PFSK-1 (cell line): ENCODE results near the gene FEM1B.

Source experiments
- FOXP2 ChIP-seq: optimal IDR thresholded peaks from 2 replicates; pipeline ENCODE3; 2011; ENCODE audit warnings: borderline replicate concordance, control low read depth, inconsistent platforms; ENCODE audit not compliant: insufficient read depth; ENCODE audit errors: extremely low read length, extremely low read depth
- POLR2AphosphoS5 ChIP-seq: IDR thresholded peaks from 2 replicates; pipeline ENCODE4 v1.6.1; 2012; ENCODE audit warnings: low read depth, mild to moderate bottlenecking, control low read depth, low read length, moderate library complexity
- REST ChIP-seq, 2 experiments: IDR thresholded peaks; 2 replicates each; pipeline versions ENCODE4 v1.6.1 to v1.8.0; 2011 to 2012; ENCODE audit warnings: low read depth in 2 of 2, low read length in 2 of 2, control low read depth in 1 of 2, inconsistent platforms in 1 of 2, mild to moderate bottlenecking in 1 of 2, moderate library complexity in 1 of 2; ENCODE audit not compliant: insufficient read depth in 1 of 2
- SIN3A ChIP-seq: IDR thresholded peaks from 2 replicates; pipeline ENCODE4 v1.6.1; 2012; ENCODE audit warnings: mild to moderate bottlenecking, low read length, moderate library complexity, borderline replicate concordance; ENCODE audit not compliant: insufficient read depth
- TAF1 ChIP-seq: IDR thresholded peaks from 2 replicates; pipeline ENCODE4 v1.6.1; 2012; ENCODE audit warnings: low read length, control low read depth, borderline replicate concordance; ENCODE audit not compliant: insufficient read depth

The FEM1B gene

GRCh38 chr15:68317281-68318007 is 39.9 kb downstream of the FEM1B start:
- no peak for TF ChIP-seq FOXP2
- TF ChIP-seq POLR2AphosphoS5 = no peak
- no peak for TF ChIP-seq SIN3A
- no peak for TF ChIP-seq TAF1
- no peak for TF ChIP-seq REST (IDR thresholded peaks at IDR 0.05; ENCODE audit: insufficient read depth in 1 of 2, low read depth in 2 of 2, low read length in 2 of 2)

- no peak for TF ChIP-seq FOXP2
- no peak for TF ChIP-seq POLR2AphosphoS5
- no peak for TF ChIP-seq TAF1
- TF ChIP-seq REST (IDR thresholded peaks at IDR 0.05; ENCODE audit: insufficient read depth in 1 of 2, low read depth in 2 of 2, low read length in 2 of 2) = no peak
- no peak for TF ChIP-seq SIN3A
Observed at GRCh38 chr15:68318008-68318835, 40.7 kb downstream of the FEM1B start.

- TF ChIP-seq POLR2AphosphoS5 (no peak), TAF1 (no peak), FOXP2 (no peak), REST (IDR thresholded peaks at IDR 0.05; ENCODE audit: insufficient read depth in 1 of 2, low read depth in 2 of 2, low read length in 2 of 2) (no peak), SIN3A (no peak)
Observed at GRCh38 chr15:68318931-68319909, 41.7 kb downstream of the FEM1B start.

GRCh38 chr15:68319997-68320396 is 42.5 kb downstream of the FEM1B start:
- no peak for TF ChIP-seq FOXP2
- no peak for TF ChIP-seq TAF1
- TF ChIP-seq REST (IDR thresholded peaks at IDR 0.05; ENCODE audit: insufficient read depth in 1 of 2, low read depth in 2 of 2, low read length in 2 of 2) = no peak
- TF ChIP-seq SIN3A = no peak
- no peak for TF ChIP-seq POLR2AphosphoS5
